ENCODE results near the gene ASGR1.
A peak's percentile ranks its signal among the peaks of the same experiment; 100 is the strongest.

ASGR1 gene

GRCh38 chr17:7141824-7142223 is 37.3 kb downstream of the ASGR1 start:
- no peak overlapping the region for H3K9ac ChIP-seq (ENCODE audit: low read depth, low read length)
- H3K27me3 ChIP-seq (ENCODE audit: control insufficient read depth, insufficient read depth, low read length): no peaks in the 10 kb centered on the region
- peaks cover 18% of the 10 kb centered on the region for H3K4me1 ChIP-seq (ENCODE audit: control insufficient read depth, insufficient read depth, low read length)
- no peaks in the 10 kb centered on the region for H3K9me3 ChIP-seq (ENCODE audit: control insufficient read depth, insufficient read depth, low read length)
- no peaks in the 10 kb centered on the region for H3K36me3 ChIP-seq (ENCODE audit: control insufficient read depth, insufficient read depth, low read length)
- H3K4me3 ChIP-seq (ENCODE audit: low read depth, low read length): no peak overlapping the region
- no peak overlapping the region for H3K27ac ChIP-seq (ENCODE audit: low read depth, low read length)

- Histone ChIP-seq H3K4me1 (ENCODE audit: control insufficient read depth, insufficient read depth, low read length) (peaks cover 10% of the 10 kb centered on the region), H3K4me3 (ENCODE audit: low read depth, low read length) (no peak overlapping the region), H3K36me3 (ENCODE audit: control insufficient read depth, insufficient read depth, low read length) (no peaks in the 10 kb centered on the region), H3K27ac (ENCODE audit: low read depth, low read length) (no peak overlapping the region), H3K9ac (ENCODE audit: low read depth, low read length) (no peak overlapping the region), H3K9me3 (ENCODE audit: control insufficient read depth, insufficient read depth, low read length) (no peaks in the 10 kb centered on the region), H3K27me3 (ENCODE audit: control insufficient read depth, insufficient read depth, low read length) (peaks cover 5% of the 10 kb centered on the region)
Measured at GRCh38 chr17:7139400-7139799, 39.8 kb downstream of the ASGR1 start.

- Histone ChIP-seq H3K9ac (ENCODE audit: low read depth, low read length) (no peak overlapping the region), H3K4me3 (ENCODE audit: low read depth, low read length) (no peak overlapping the region), H3K27ac (ENCODE audit: low read depth, low read length) (no peak overlapping the region), H3K9me3 (ENCODE audit: control insufficient read depth, insufficient read depth, low read length) (no peaks in the 10 kb centered on the region), H3K36me3 (ENCODE audit: control insufficient read depth, insufficient read depth, low read length) (no peaks in the 10 kb centered on the region), H3K4me1 (ENCODE audit: control insufficient read depth, insufficient read depth, low read length) (peaks cover 12% of the 10 kb centered on the region), H3K27me3 (ENCODE audit: control insufficient read depth, insufficient read depth, low read length) (peaks cover 10% of the 10 kb centered on the region)
Measured at GRCh38 chr17:7138800-7139381, 40.3 kb downstream of the ASGR1 start.

GRCh38 chr17:7137171-7137943 is 41.8 kb downstream of the ASGR1 start:
- H3K27me3 ChIP-seq (ENCODE audit: control insufficient read depth, insufficient read depth, low read length): peaks cover 16% of the 10 kb centered on the region
- H3K4me1 ChIP-seq (ENCODE audit: control insufficient read depth, insufficient read depth, low read length): peaks cover 21% of the 10 kb centered on the region
- H3K4me3 ChIP-seq (ENCODE audit: low read depth, low read length): no peak overlapping the region
- H3K9me3 ChIP-seq (ENCODE audit: control insufficient read depth, insufficient read depth, low read length): no peaks in the 10 kb centered on the region
- H3K9ac ChIP-seq (ENCODE audit: low read depth, low read length): no peak overlapping the region; the same call in 1 of the 2 replicates
- no peaks in the 10 kb centered on the region for H3K36me3 ChIP-seq (ENCODE audit: control insufficient read depth, insufficient read depth, low read length)
- H3K27ac ChIP-seq (ENCODE audit: low read depth, low read length): no peak overlapping the region

- peaks cover 17% of the 10 kb centered on the region for H3K27me3 ChIP-seq (ENCODE audit: control insufficient read depth, insufficient read depth, low read length)
Measured at GRCh38 chr17:7136266-7136877, 42.8 kb downstream of the ASGR1 start.

GRCh38 chr17:7133916-7134315 is 45.3 kb downstream of the ASGR1 start:
- no peaks in the 10 kb centered on the region for H3K36me3 ChIP-seq (ENCODE audit: control insufficient read depth, insufficient read depth, low read length)
- peaks cover 34% of the 10 kb centered on the region for H3K4me1 ChIP-seq (ENCODE audit: control insufficient read depth, insufficient read depth, low read length)
- H3K4me3 ChIP-seq (ENCODE audit: low read depth, low read length): no peak overlapping the region
- no peak overlapping the region for H3K27ac ChIP-seq (ENCODE audit: low read depth, low read length)
- no peaks in the 10 kb centered on the region for H3K9me3 ChIP-seq (ENCODE audit: control insufficient read depth, insufficient read depth, low read length)
- H3K27me3 ChIP-seq (ENCODE audit: control insufficient read depth, insufficient read depth, low read length): peaks cover 24% of the 10 kb centered on the region
- no peak overlapping the region for H3K9ac ChIP-seq (ENCODE audit: low read depth, low read length)

More at GRCh38 chr17:7136266-7136877, 42.8 kb downstream of the ASGR1 start:
- Histone ChIP-seq H3K4me3 (ENCODE audit: low read depth, low read length) (no peak overlapping the region), H3K27ac (ENCODE audit: low read depth, low read length) (no peak overlapping the region), H3K36me3 (ENCODE audit: control insufficient read depth, insufficient read depth, low read length) (no peaks in the 10 kb centered on the region), H3K4me1 (ENCODE audit: control insufficient read depth, insufficient read depth, low read length) (peaks cover 24% of the 10 kb centered on the region), H3K9me3 (ENCODE audit: control insufficient read depth, insufficient read depth, low read length) (no peaks in the 10 kb centered on the region), H3K9ac (ENCODE audit: low read depth, low read length) (no peak overlapping the region)

- peak overlapping the region; percentile 29; the same call in 1 of the 2 replicates for H3K4me3 ChIP-seq (ENCODE audit: low read depth, low read length)
- H3K27ac ChIP-seq (ENCODE audit: low read depth, low read length): peak overlapping the region; percentile 99
- no peak overlapping the region; the same call in 1 of the 2 replicates for H3K9ac ChIP-seq (ENCODE audit: low read depth, low read length)
Measured at GRCh38 chr17:7133424-7133823, 45.7 kb downstream of the ASGR1 start.

GRCh38 chr17:7132511-7133094 is 46.6 kb downstream of the ASGR1 start:
- H3K27me3 ChIP-seq (ENCODE audit: control insufficient read depth, insufficient read depth, low read length): peaks cover 24% of the 10 kb centered on the region
- no peaks in the 10 kb centered on the region for H3K36me3 ChIP-seq (ENCODE audit: control insufficient read depth, insufficient read depth, low read length)
- H3K9me3 ChIP-seq (ENCODE audit: control insufficient read depth, insufficient read depth, low read length): no peaks in the 10 kb centered on the region
- peak overlapping the region; percentile 74 for H3K9ac ChIP-seq (ENCODE audit: low read depth, low read length)
- H3K4me1 ChIP-seq (ENCODE audit: control insufficient read depth, insufficient read depth, low read length): peaks cover 34% of the 10 kb centered on the region
- H3K27ac ChIP-seq (ENCODE audit: low read depth, low read length): peak overlapping the region; percentile 99
- H3K4me3 ChIP-seq (ENCODE audit: low read depth, low read length): peak overlapping the region; percentile 50

More at GRCh38 chr17:7133424-7133823, 45.7 kb downstream of the ASGR1 start:
- H3K36me3 ChIP-seq (ENCODE audit: control insufficient read depth, insufficient read depth, low read length): no peaks in the 10 kb centered on the region
- H3K27me3 ChIP-seq (ENCODE audit: control insufficient read depth, insufficient read depth, low read length): peaks cover 24% of the 10 kb centered on the region
- H3K9me3 ChIP-seq (ENCODE audit: control insufficient read depth, insufficient read depth, low read length): no peaks in the 10 kb centered on the region
- peaks cover 34% of the 10 kb centered on the region for H3K4me1 ChIP-seq (ENCODE audit: control insufficient read depth, insufficient read depth, low read length)

GRCh38 chr17:7131423-7131791 is 47.8 kb downstream of the ASGR1 start:
- H3K4me3 ChIP-seq (ENCODE audit: low read depth, low read length): no peak overlapping the region
- no peak overlapping the region for H3K9ac ChIP-seq (ENCODE audit: low read depth, low read length)
- H3K27me3 ChIP-seq (ENCODE audit: control insufficient read depth, insufficient read depth, low read length): peaks cover 24% of the 10 kb centered on the region
- H3K9me3 ChIP-seq (ENCODE audit: control insufficient read depth, insufficient read depth, low read length): no peaks in the 10 kb centered on the region
- H3K4me1 ChIP-seq (ENCODE audit: control insufficient read depth, insufficient read depth, low read length): peaks cover 34% of the 10 kb centered on the region
- H3K27ac ChIP-seq (ENCODE audit: low read depth, low read length): peak overlapping the region; percentile 71
- no peaks in the 10 kb centered on the region for H3K36me3 ChIP-seq (ENCODE audit: control insufficient read depth, insufficient read depth, low read length)

- Histone ChIP-seq H3K4me3 (ENCODE audit: low read depth, low read length) (no peak overlapping the region), H3K36me3 (ENCODE audit: control insufficient read depth, insufficient read depth, low read length) (no peaks in the 10 kb centered on the region), H3K9me3 (ENCODE audit: control insufficient read depth, insufficient read depth, low read length) (no peaks in the 10 kb centered on the region), H3K4me1 (ENCODE audit: control insufficient read depth, insufficient read depth, low read length) (peaks cover 34% of the 10 kb centered on the region), H3K27me3 (ENCODE audit: control insufficient read depth, insufficient read depth, low read length) (peaks cover 24% of the 10 kb centered on the region), H3K27ac (ENCODE audit: low read depth, low read length) (peak overlapping the region; percentile 71), H3K9ac (ENCODE audit: low read depth, low read length) (no peak overlapping the region)
Measured at GRCh38 chr17:7130621-7131422, 48.3 kb downstream of the ASGR1 start.

All from HUES48 (cell line).